Measurements from ENCODE around the gene PIRT. TPM values are rescaled to one million over a fixed set of nuclear protein-coding genes. Genes with fewer than 3 reads are reported as not detected.

The PIRT gene
- total RNA-seq, 1 donor from 2014 or later, result not detected

DNA sequence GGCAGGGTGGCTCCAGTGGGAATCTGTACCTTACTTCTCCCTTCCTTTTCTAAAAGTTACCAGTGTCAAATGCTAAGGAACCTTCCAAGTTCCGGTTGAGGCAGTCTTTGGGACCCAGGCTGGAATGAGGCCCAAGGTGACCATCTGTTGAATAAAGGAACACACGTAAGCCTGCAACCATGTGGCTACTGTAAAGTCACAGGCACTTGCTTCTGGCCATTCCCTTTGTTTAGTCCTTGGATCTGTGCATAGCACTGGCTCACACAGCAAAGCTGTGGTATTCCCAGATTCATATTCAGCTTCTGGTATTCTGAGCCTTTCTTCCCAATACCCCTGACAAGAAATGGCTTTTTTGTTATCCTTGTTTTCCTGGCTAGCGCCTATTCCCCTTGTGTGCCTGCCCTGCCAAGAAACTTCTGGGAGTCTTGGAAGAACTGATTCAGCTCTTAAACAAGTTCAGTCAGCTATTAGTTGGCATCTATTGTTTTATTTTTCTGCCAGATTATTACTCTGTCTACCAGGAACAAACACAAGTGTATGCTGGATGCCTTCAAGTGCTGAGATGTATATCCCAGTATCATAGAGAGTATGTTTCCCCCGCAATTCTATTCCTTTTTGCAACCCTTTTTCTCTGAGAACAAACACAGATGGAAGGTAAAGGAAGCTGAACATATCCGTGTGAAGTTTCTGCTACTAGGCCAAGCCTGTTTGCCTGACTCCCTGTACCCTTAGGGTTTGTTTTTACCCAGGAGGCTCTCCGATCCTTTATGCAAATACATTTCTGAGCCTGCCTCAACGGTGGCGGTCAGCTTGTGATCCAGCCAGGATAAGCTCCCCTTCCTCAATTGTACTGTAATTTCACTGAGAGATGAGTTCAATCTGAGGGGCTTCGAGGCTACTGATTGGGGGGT is 47.1 kb downstream of the PIRT start:
- Mint-ChIP-seq H3K9me3 (ENCODE audit: unreplicated experiment) (peaks cover 2% of the 10 kb centered on the region), H3K27me3 (ENCODE audit: low read depth, unreplicated experiment) (peaks cover 8% of the 10 kb centered on the region), H3K27ac (ENCODE audit: unreplicated experiment) (no peak overlapping the region), H3K4me1 (ENCODE audit: low read depth, unreplicated experiment) (peaks cover 2% of the 10 kb centered on the region), H3K36me3 (ENCODE audit: low read depth, unreplicated experiment) (no peaks in the 10 kb centered on the region), H3K4me3 (ENCODE audit: unreplicated experiment) (no peak overlapping the region)
- H3K4me2 ChIP-seq (ENCODE audit: low read length), result no peak overlapping the region
- TF ChIP-seq, protein P1, sequence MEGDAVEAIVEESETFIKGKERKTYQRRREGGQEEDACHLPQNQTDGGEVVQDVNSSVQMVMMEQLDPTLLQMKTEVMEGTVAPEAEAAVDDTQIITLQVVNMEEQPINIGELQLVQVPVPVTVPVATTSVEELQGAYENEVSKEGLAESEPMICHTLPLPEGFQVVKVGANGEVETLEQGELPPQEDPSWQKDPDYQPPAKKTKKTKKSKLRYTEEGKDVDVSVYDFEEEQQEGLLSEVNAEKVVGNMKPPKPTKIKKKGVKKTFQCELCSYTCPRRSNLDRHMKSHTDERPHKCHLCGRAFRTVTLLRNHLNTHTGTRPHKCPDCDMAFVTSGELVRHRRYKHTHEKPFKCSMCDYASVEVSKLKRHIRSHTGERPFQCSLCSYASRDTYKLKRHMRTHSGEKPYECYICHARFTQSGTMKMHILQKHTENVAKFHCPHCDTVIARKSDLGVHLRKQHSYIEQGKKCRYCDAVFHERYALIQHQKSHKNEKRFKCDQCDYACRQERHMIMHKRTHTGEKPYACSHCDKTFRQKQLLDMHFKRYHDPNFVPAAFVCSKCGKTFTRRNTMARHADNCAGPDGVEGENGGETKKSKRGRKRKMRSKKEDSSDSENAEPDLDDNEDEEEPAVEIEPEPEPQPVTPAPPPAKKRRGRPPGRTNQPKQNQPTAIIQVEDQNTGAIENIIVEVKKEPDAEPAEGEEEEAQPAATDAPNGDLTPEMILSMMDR (IDR thresholded peaks at IDR 0.05; ENCODE audit: insufficient read depth, low read depth, low read length), result no peak
- TF ChIP-seq EZH2 (IDR thresholded peaks at IDR 0.05; ENCODE audit: insufficient read depth, low read length), result no peak
- H3K4me1 ChIP-seq (ENCODE audit: insufficient read depth, low read length), result no peaks in the 10 kb centered on the region
- H3K27ac ChIP-seq (ENCODE audit: low read depth, low read length), result no peak overlapping the region
- H3K27me3 ChIP-seq (ENCODE audit: insufficient read depth, low read length), result no peaks in the 10 kb centered on the region
- no peaks in the 10 kb centered on the region for H3K36me3 ChIP-seq (ENCODE audit: insufficient read depth, low read length)
- no peaks in the 10 kb centered on the region for H3K79me2 ChIP-seq (ENCODE audit: insufficient read depth, low read length)
- no peaks in the 10 kb centered on the region for H3K9me3 ChIP-seq (ENCODE audit: insufficient read depth, low read depth, low read length)
- H4K20me1 ChIP-seq (ENCODE audit: insufficient read depth, low read length), result no peaks in the 10 kb centered on the region
- H3K4me3 ChIP-seq (ENCODE audit: insufficient read depth, low read depth, low read length), result no peak overlapping the region
- H3K9ac ChIP-seq (ENCODE audit: low read length), result no peak overlapping the region
- H2AFZ ChIP-seq (ENCODE audit: low read depth, low read length), result no peak overlapping the region
- DNase-seq (ENCODE audit: low read depth) (no peak), FAIRE-seq (no peak)

DNA sequence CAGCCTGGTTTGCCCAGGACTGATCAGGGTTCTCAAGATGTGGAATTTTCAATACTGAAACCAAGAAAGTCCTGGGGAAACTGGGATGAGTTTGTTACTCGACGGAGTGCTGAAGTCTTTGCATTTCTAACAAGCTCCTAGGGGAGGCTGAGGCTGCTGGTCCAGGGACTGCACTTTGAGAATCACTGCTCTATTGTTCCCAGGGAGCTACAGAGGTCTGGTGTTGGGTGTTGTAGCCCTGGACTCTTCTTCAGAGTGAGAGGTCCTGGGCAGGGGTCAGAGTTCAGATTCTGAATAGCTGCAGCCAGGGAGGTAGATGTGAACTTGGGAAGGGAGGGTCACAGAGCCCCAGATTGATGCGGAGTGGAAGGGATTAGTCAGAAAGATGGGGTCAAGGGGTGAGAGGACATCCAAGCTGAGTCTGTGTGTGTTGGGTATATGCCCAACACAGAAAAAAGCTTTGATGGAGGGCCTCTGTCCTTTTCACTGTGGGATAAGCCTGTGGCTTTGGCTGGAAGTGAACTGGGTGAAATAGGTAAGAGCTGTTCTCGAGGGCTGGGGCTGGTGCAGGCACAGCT is 48.1 kb downstream of the PIRT start:
- no peak for TF ChIP-seq EZH2 (IDR thresholded peaks at IDR 0.05; ENCODE audit: insufficient read depth, low read length)
- TF ChIP-seq, protein P1 (IDR thresholded peaks at IDR 0.05; ENCODE audit: insufficient read depth, low read depth, low read length), result no peak
- peaks cover 2% of the 10 kb centered on the region for H3K4me1 Mint-ChIP-seq (ENCODE audit: low read depth, unreplicated experiment)
- H3K4me3 Mint-ChIP-seq (ENCODE audit: unreplicated experiment), result no peak overlapping the region
- no peak overlapping the region for H2AFZ ChIP-seq (ENCODE audit: low read depth, low read length)
- no peak overlapping the region for H3K27ac ChIP-seq (ENCODE audit: low read depth, low read length)
- peaks cover 6% of the 10 kb centered on the region for H3K27me3 Mint-ChIP-seq (ENCODE audit: low read depth, unreplicated experiment)
- H3K36me3 Mint-ChIP-seq (ENCODE audit: low read depth, unreplicated experiment), result no peaks in the 10 kb centered on the region
- no peak overlapping the region for H3K4me2 ChIP-seq (ENCODE audit: low read length)
- H3K4me3 ChIP-seq (ENCODE audit: insufficient read depth, low read depth, low read length), result no peak overlapping the region
- H3K27me3 ChIP-seq (ENCODE audit: insufficient read depth, low read length), result no peaks in the 10 kb centered on the region
- peaks cover 2% of the 10 kb centered on the region for H3K9me3 Mint-ChIP-seq (ENCODE audit: unreplicated experiment)
- no peaks in the 10 kb centered on the region for H4K20me1 ChIP-seq (ENCODE audit: insufficient read depth, low read length)
- FAIRE-seq (no peak), DNase-seq (ENCODE audit: low read depth) (no peak)
- no peaks in the 10 kb centered on the region for H3K9me3 ChIP-seq (ENCODE audit: insufficient read depth, low read depth, low read length)
- no peaks in the 10 kb centered on the region for H3K36me3 ChIP-seq (ENCODE audit: insufficient read depth, low read length)
- H3K27ac Mint-ChIP-seq (ENCODE audit: unreplicated experiment), result no peak overlapping the region
- no peaks in the 10 kb centered on the region for H3K79me2 ChIP-seq (ENCODE audit: insufficient read depth, low read length)
- no peak overlapping the region for H3K9ac ChIP-seq (ENCODE audit: low read length)
- H3K4me1 ChIP-seq (ENCODE audit: insufficient read depth, low read length), result no peaks in the 10 kb centered on the region
